Fibroblast of the aortic adventitia (primary cell): ENCODE measurements around the gene PPFIA3. TPM values are rescaled to one million over a fixed set of nuclear protein-coding genes. Genes with fewer than 3 reads are reported as not detected.

Source experiments
- DNase-seq: peaks from one replicate; pipeline ENCODE4 v3.0.0-alpha.2; 2010; ENCODE audit warnings: low read depth
- H3K4me3 ChIP-seq: 2 replicates; pipeline ENCODE4 v1.5.1; 2011; ENCODE audit warnings: low read depth, mild to moderate bottlenecking, control low read depth, low read length, moderate library complexity
- CTCF ChIP-seq: IDR thresholded peaks from 2 replicates; pipeline ENCODE4 v1.5.1; 2011; ENCODE audit warnings: mild to moderate bottlenecking, low read length, control low read depth, inconsistent platforms; ENCODE audit not compliant: insufficient read depth
- total RNA-seq: library from RNA; depleted of rRNA; stranded (reverse); fragments of >200 nt; gene quantifications from 2 replicates; pipeline ENCODE4 v1.2.3, GENCODE V29; 2012; ENCODE audit warnings: low replicate concordance

PPFIA3 gene
- total RNA-seq, 1 donor, result 0.99 TPM

DNA sequence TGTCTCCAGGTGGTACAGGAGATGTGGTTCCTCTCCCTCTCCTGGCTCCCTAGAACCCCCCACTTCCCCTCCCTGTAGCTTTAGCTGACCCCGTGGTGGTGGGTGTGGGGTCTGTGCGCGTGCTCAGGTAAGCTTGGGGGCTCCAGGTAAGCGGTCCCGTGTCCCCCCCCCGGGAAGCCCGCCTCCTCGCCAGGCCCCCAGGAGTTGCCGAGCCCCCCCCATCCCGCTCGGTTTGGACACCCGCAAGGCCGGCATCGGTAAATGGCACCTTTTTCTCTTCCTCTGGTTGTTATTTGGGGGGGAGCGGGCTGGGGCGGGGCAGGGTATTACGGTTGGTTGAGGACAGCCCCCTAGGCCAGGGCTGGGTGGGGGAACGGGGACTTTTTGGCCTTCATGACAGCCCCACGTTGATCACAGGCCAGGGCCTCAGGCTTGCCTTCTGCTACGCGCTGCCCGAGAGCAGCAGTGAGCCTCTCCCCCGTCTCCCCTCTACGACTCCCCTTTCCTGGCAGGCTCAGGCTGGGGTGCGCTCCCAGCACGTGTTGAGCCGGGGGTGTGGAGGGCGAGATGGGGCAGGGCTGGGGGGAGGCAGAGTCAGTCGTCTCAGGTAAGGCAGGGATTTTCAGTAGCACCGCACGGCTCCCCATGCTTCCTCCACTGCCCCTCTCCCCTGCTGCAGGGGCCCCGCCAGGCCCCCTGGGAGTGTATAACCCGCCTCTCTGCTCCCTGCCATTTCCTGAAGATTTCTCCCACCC, 15.8 kb upstream of the PPFIA3 start:
- TF ChIP-seq CTCF, result no peak
- H3K4me3 ChIP-seq, result no peak overlapping the region
- DNase-seq, result no peak

DNA sequence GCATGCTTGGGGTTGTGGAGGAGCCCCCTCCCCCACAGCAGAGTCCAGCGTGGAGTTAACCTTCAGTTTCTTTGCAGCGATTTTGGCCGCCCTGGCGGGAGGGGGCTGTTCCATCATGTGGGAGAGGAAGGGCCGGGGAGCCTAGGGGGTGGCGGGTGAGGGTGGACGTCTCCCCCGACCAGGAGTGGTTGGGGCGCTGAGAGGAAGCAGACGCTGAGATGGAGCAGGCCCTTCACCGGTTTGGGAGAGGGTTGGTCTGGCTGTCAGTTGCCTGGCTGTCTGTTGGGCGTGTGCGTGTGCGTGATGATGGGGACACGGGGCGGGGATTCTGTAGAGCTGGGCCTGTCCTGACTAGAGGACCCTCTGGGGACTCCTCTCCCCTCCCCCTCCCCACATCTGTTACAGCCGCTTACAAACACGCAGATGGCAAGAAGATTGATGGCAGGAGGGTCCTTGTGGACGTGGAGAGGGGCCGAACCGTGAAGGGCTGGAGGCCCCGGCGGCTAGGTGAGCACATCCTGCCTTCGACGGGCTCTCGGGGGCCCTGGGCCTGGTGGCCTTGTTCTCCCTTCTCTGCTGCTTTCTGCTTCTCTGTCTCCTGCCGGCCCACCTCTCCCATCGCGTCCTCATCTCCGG, 15.0 kb upstream of the PPFIA3 start:
- no peak overlapping the region for H3K4me3 ChIP-seq
- DNase-seq, result no peak
- TF ChIP-seq CTCF, result no peak

DNA sequence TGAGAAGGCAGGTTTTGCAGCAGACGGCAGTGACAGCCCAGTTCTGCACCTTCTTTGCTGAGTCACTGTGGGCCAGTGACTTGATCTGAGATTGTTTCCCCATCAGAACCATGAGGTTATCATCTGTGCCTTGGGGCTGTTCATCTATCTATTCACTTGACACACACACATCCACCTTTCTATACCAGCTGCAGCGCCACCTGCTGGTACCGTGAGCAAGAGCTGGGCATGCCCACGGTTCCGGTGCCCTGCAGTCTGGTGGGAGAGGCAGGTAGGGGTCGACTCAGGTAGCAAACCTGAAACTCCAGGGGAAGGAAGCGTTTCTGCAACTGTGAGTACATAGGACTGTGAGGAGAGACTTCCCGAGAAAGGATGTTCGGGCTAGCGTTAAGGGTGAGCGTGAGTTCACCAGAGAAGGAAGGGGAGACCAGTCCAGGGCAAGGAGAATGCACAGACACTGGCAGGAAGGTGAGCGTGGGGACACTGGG, 12.7 kb upstream of the PPFIA3 start:
- peak; percentile 79 for TF ChIP-seq CTCF
- no peak overlapping the region for H3K4me3 ChIP-seq
- DNase-seq, result peak; percentile 41

- TF ChIP-seq CTCF, result no peak
- DNase-seq, result no peak
- no peak overlapping the region for H3K4me3 ChIP-seq
These were observed 11.5 kb upstream of the PPFIA3 start for GRCh38 chr19:49107625-49108459.

DNA sequence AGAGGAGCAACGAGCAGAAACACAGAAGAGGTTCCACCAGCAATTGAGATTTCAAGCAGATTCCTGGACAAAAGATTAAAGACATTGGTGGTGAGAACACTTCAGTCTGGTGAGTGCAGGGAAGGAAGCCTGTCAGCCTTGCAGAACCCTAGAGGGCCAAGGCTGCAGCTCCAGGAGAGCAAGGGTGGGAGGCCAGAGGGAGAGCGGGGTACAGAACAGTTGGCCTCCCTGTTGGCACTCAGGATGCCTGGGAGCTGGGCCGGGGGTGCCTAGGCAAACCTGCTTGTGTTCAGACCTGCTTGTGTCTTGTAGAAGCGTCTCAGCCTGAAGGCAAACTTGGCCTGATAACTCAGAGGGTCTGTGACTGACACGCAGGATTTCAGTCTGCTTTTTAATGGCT, 10.3 kb upstream of the PPFIA3 start:
- no peak overlapping the region for H3K4me3 ChIP-seq
- DNase-seq, result no peak
- no peak for TF ChIP-seq CTCF

DNA sequence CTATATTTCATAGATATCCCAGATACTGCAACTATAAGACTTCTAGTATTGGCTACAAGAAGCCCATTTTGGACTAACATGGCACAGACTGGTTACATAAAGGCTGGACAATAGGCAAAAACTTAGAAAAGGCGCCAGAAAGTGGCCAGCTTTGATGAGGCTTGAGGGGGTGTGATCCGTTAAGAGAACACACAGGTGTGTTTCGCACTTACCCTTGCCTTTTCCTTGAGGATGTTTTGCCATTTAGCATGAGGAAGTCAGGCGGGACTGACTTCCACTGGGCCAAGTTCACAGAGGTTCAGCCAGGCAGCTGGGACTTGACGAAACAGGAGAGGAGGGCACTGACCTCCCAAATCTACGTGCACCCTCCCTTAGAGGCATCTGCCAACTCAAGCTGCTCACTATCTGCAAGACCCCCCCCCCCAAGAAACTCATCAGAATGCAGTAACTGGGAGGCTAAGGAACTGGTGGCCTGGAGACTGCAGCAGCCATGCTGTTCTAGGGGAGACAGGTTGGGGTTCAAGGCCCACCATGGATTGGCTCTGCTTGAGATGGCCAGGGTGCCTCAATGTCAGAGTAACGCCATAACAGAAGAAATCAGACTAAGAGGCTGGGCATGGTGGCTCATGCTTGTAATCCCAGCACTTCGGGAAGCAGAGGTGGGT, 9.6 kb upstream of the PPFIA3 start:
- no peak overlapping the region for H3K4me3 ChIP-seq
- no peak for DNase-seq
- TF ChIP-seq CTCF, result no peak
